Measurements from ENCODE around the gene AMMECR1.

AMMECR1 gene

GRCh38 chrX:110188701-110189558, 129.0 kb downstream of the AMMECR1 start:
- DNase-seq (ENCODE audit: low spot score) = no peak
- in situ Hi-C loops (cut with MboI; ENCODE audit: low pct_unique_long_range_greater_than_20kb, low sequenced_read_pairs, unreplicated experiment) = no loop called here
- TF ChIP-seq CTCF (IDR thresholded peaks at IDR 0.05; ENCODE audit: extremely low read depth, insufficient read depth, missing control alignments) = no peak

DNA sequence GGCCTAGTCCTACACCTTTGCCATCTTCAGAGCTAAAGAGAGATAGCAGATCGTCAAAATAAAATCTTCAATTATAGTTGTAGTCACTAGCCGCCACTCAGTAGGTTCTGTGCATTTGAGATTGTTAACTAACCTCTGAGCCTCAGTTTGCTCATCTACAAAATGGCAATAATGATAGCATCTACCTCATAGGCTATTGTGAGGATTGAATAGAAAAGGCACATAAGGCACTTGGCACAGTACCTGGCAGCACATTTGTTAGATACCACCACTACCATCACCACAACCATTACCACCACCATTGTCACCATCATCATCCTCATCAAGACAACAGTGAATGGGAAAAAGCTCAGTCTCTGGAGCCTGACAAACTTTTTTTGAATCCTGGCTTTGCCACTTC, 134.6 kb downstream of the AMMECR1 start:
- DNase-seq (ENCODE audit: low spot score) = no peak
- TF ChIP-seq CTCF (IDR thresholded peaks at IDR 0.05; ENCODE audit: extremely low read depth, insufficient read depth, missing control alignments) = no peak
- in situ Hi-C loops (cut with MboI; ENCODE audit: low pct_unique_long_range_greater_than_20kb, low sequenced_read_pairs, unreplicated experiment) = no loop called here

- DNase-seq (ENCODE audit: low spot score) = no peak
- TF ChIP-seq CTCF (IDR thresholded peaks at IDR 0.05; ENCODE audit: extremely low read depth, insufficient read depth, missing control alignments) = no peak
- in situ Hi-C loops (cut with MboI; ENCODE audit: low pct_unique_long_range_greater_than_20kb, low sequenced_read_pairs, unreplicated experiment) = no loop called here
Observed at GRCh38 chrX:110182865-110183264, 135.0 kb downstream of the AMMECR1 start.

DNA sequence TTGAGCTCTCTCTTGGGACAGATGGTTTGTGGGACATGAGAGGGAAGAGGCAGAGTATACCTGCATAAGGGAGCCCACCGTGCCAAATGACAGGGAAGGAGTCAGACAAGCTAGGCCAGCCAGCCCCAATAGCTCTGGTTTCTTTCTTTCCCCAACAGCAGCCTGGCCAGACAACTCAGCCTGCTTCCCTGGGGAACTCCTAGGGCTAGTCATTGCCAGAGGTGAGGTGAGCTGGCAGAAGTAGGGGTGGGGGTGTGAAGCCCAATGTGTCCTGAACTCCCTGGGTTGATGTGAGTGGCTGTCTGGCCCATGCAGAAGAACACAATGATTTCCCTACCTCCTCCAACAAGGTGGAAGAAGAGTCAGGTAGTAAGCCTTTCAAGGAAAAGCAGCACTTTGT, 135.5 kb downstream of the AMMECR1 start:
- no peak for TF ChIP-seq CTCF (IDR thresholded peaks at IDR 0.05; ENCODE audit: extremely low read depth, insufficient read depth, missing control alignments)
- in situ Hi-C loops (cut with MboI; ENCODE audit: low pct_unique_long_range_greater_than_20kb, low sequenced_read_pairs, unreplicated experiment) = no loop called here
- DNase-seq (ENCODE audit: low spot score) = no peak

- DNase-seq (ENCODE audit: low spot score) = no peak
- in situ Hi-C loops (cut with MboI; ENCODE audit: low pct_unique_long_range_greater_than_20kb, low sequenced_read_pairs, unreplicated experiment) = no loop called here
- no peak for TF ChIP-seq CTCF (IDR thresholded peaks at IDR 0.05; ENCODE audit: extremely low read depth, insufficient read depth, missing control alignments)
Observed at GRCh38 chrX:110181459-110182137, 136.3 kb downstream of the AMMECR1 start.

DNA sequence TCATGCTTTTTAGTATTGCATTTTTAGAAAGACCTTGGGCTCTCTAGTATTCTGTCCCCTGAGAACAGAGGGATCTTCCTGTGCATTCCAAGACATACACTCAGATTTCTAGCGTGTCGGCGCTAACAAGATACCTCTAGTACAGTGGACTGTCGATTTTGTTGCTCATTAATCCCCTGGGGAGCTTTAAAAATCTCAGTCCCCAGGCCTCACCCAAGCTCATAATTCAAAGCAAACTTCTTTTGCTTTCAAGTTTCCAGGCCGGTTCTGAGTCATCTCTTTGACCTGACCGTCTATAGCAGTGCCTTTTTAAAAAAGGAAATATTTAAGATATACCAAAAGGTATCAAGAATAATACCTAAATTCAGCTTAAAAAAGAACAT, 137.0 kb downstream of the AMMECR1 start:
- in situ Hi-C loops (cut with MboI; ENCODE audit: low pct_unique_long_range_greater_than_20kb, low sequenced_read_pairs, unreplicated experiment) = no loop called here
- DNase-seq (ENCODE audit: low spot score) = no peak
- no peak for TF ChIP-seq CTCF (IDR thresholded peaks at IDR 0.05; ENCODE audit: extremely low read depth, insufficient read depth, missing control alignments)

Measured in GM13977 (cell line).